SJCRH30 (cell line): ENCODE data around the gene POTEF. TPM values are rescaled to one million over a fixed set of nuclear protein-coding genes. Genes with fewer than 3 reads are reported as not detected.
"Not testable (repeated sequence)": the region's sequence is repeated elsewhere in the genome, so short reads cannot be mapped to it uniquely, and the experiment has no call there.

ENCODE experiments used
- DNase-seq, 2 experiments: peaks; one replicate each; pipeline ENCODE4 v3.0.0-alpha.2; 2015 to 2020
- H3K27ac ChIP-seq: fragments of 250-450 bp; sonication (Bioruptor Pico); 2 replicates; pipeline ENCODE4 v1.5.1; 2020; ENCODE audit warnings: mild to moderate bottlenecking, moderate library complexity
- H3K27me3 ChIP-seq: fragments of 250-450 bp; sonication (Bioruptor Pico); 2 replicates; pipeline ENCODE4 v1.5.1; 2020; ENCODE audit warnings: mild to moderate bottlenecking, moderate library complexity
- H3K36me3 ChIP-seq: fragments of 250-450 bp; sonication (Bioruptor Pico); 2 replicates; pipeline ENCODE4 v1.5.1; 2020; ENCODE audit warnings: mild to moderate bottlenecking, moderate library complexity
- H3K4me1 ChIP-seq: fragments of 250-450 bp; sonication (Bioruptor Pico); 2 replicates; pipeline ENCODE4 v1.5.1; 2020; ENCODE audit warnings: mild to moderate bottlenecking, moderate library complexity
- H3K4me3 ChIP-seq: fragments of 250-450 bp; sonication (Bioruptor Pico); 2 replicates; pipeline ENCODE4 v1.5.1; 2020; ENCODE audit warnings: mild to moderate bottlenecking, moderate library complexity
- H3K9me3 ChIP-seq: fragments of 250-450 bp; sonication (Bioruptor Pico); replicated peaks from 2 replicates; pipeline ENCODE4 v1.5.1; 2020; ENCODE audit warnings: mild to moderate bottlenecking, moderate library complexity
- total RNA-seq: library from RNA; depleted of rRNA; stranded (reverse); fragments of >200 nt; shearing (Covaris generic); gene quantifications from 2 replicates; pipeline ENCODE4 v1.2.3, GENCODE V29; 2014

The POTEF gene
- total RNA-seq, 1 experiment from 2014 or later, result 11.5 TPM

- Histone ChIP-seq H3K4me3 (no peak overlapping the region), H3K4me1 (no peaks in the 10 kb centered on the region), H3K9me3 (no peaks in the 10 kb centered on the region), H3K36me3 (no peaks in the 10 kb centered on the region), H3K27me3 (no peaks in the 10 kb centered on the region), H3K27ac (no peak overlapping the region)
- no peak for DNase-seq
These were observed 27.6 kb upstream of the POTEF start for GRCh38 chr2:130156624-130157004.

GRCh38 chr2:130155956-130156623 is 27.1 kb upstream of the POTEF start:
- not testable (repeated sequence) for H3K4me1 ChIP-seq, H3K4me3 ChIP-seq, H3K9me3 ChIP-seq, H3K36me3 ChIP-seq, H3K27me3 ChIP-seq, H3K27ac ChIP-seq
- DNase-seq, result peak; percentile 44 to 61

DNA sequence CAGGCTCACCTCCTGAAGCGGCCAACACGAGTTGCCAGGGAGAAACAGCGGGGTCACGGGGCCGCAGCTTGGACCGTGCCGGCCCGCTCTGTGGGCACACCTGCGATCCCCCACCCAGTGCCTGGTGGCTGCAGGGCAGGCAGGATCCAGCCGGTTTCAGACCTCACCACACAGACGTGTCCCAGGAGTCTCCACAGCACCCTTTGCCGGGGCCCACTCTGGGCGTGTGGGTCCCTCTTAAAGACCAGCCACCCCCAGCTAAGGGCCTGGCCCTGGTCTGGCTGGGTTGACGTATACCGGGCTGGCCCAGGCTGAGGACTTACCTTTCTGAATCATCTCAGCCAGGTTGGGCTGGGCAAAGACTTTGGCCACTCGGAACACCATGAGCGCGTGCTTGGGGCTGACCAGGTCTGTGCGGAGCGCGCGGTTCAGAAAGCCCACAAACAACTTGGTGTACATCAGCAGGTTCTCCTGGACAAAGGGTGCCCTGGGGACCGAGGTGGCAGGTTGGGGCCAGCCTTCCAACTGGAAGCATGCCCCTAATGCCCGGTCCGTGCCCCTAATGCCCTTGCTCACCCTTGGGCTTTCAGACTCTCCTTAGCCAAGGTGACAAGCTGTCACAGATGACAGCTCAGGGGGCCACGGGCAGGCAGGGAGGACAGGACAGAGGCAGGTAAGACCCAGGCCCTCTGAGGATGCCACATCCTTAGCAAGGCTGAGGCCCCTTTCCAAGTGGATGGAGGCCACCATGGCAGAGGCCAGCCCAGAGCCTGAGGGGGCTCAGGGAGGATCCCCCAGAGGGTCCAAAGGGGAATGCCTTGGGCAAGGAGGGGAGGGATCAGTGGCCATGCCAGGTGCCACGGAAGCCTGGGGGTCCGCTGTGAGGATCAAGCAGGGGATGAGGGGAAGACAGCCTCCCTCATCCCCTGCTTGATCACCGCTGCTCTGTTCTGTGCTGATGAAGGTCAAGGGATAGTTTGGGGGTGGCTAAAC is 26.0 kb upstream of the POTEF start:
- Histone ChIP-seq H3K27ac (no peak overlapping the region), H3K9me3 (no peaks in the 10 kb centered on the region), H3K4me1 (no peaks in the 10 kb centered on the region), H3K36me3 (no peaks in the 10 kb centered on the region), H3K4me3 (no peak overlapping the region), H3K27me3 (no peaks in the 10 kb centered on the region)
- no peak for DNase-seq

DNA sequence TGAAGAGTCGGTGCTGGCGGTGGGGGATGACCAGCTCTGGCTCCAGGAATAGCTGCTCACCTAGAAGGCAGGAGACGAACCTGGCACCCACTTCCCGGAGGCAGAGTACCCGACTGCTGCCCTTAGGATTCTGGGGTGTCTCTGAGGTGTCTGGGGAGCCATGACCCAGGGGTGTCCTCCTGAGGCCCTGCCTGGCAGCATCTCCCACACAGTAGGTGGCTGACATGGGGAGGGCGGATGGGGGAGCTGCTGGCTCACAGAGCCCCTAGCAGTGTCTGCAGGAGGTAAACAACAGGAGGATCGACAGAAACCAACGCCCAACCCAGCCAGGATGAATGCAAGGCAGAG is 25.4 kb upstream of the POTEF start:
- not testable (repeated sequence) for H3K36me3 ChIP-seq, H3K27me3 ChIP-seq, H3K27ac ChIP-seq, H3K4me1 ChIP-seq, DNase-seq, H3K4me3 ChIP-seq, H3K9me3 ChIP-seq

DNA sequence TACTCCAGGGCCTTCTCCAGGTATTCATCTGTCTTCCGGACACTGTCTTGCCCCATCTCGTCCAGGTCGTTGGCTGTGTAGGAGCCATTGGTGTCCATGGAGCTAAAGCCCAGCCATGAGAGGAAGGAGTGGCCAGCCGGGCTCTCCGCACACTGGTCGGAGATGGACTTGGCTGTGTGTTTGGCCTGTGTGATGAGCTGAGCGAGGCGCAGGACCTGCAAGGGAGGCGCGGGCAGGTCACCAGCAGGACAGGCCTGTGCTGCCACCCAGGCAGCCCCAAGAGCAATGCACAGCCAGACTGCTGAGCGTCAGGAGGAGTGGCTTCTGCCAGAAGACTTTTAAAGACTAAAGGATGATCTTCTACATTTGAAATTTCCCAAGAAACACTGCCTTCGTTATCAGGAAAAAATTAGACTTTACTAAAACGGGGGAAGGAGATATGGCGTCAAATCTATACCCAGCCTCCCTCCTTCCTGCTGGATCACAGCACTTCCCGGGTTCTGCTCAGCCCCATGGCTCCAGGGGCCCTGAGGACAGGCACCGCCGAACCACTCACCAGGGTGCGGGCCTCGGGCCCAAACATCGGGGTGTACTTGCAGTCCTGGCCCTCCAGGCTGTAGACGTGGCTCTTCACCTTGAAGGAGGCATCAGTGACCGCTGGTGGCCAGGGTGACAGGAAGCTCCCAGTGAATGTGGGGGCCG is 24.9 kb upstream of the POTEF start:
- H3K9me3 ChIP-seq, H3K36me3 ChIP-seq, DNase-seq, H3K27me3 ChIP-seq, H3K4me1 ChIP-seq, H3K27ac ChIP-seq, H3K4me3 ChIP-seq: not testable (repeated sequence)

- Histone ChIP-seq H3K4me1 (no peaks in the 10 kb centered on the region), H3K27ac (no peak overlapping the region), H3K27me3 (no peaks in the 10 kb centered on the region), H3K9me3 (no peaks in the 10 kb centered on the region), H3K36me3 (no peaks in the 10 kb centered on the region), H3K4me3 (no peak overlapping the region)
- DNase-seq, result no peak
These were observed 24.0 kb upstream of the POTEF start for GRCh38 chr2:130152816-130153595.

GRCh38 chr2:130152136-130152815 is 23.3 kb upstream of the POTEF start:
- H3K9me3 ChIP-seq, result not testable (repeated sequence)

DNA sequence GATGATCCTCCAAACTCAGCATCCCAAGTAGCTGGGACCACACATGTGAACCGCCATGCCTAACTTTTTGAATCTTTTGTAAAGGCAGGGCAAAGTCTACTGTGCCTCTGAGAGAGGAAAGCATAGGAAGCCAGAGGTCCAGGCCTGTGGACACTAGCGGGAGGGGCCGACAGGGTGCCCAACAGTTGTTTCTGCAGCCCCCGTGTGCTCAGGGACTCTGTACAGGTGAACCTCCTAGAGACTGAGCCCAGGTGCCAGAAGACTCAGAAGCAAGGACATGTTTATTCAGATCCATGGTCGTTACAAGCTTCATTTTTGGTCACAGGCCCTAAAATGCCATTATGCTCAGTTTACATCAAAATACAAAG is 22.1 kb upstream of the POTEF start:
- H3K27ac ChIP-seq, H3K4me3 ChIP-seq, H3K36me3 ChIP-seq, DNase-seq, H3K9me3 ChIP-seq, H3K4me1 ChIP-seq, H3K27me3 ChIP-seq: not testable (repeated sequence)

More at GRCh38 chr2:130152136-130152815, 23.3 kb upstream of the POTEF start:
- not testable (repeated sequence) for H3K27me3 ChIP-seq, H3K4me3 ChIP-seq, H3K36me3 ChIP-seq, H3K27ac ChIP-seq, H3K4me1 ChIP-seq, DNase-seq

DNA sequence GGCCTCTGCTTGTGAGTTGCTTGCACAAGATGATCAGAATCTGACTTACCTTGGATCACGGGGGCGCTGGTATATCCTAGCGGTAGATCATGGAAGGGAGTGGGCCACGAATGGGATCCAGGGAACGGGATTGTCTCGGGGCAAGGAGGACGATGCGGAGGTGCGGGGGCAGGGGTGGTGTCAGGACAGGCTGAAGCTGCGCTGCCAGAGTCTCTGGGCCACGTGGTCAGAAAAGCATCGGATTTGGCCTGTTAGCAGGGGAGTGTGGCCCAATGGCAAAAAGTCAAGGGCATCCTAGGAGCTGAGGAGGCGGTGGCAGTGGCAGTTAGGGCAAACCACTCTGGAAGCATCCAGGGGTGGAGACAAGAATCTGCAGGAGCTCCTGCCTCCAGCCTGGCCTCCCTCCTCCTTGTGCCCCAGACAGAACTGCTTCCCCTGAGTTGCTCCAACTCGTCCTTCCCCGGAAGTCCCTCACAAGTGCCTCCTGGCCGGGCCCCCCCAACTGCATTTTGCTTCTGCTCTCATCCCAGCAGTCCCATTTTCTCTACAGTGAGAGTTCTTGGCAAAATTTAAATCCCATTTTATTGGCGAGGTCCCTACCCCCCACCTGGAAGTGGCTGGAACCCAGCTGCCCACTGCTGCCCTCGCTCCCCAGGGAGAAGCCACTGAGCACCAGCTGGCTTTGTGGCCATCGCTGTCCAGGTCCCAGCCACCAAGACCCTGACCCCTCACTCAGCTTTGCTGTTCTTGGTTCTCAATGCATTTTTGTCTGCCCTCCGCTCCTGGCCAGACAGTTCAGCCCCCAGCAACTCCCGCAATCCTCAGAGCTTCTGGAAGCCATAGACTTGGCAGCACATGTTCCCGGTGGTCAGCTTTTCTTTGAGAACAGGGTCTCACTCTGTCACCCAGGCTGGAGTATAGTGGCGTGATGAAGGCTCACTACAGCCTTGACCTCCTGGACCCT is 21.4 kb upstream of the POTEF start:
- no peak overlapping the region for H3K27ac ChIP-seq
- H3K4me3 ChIP-seq, result no peak overlapping the region
- no peak for DNase-seq

DNA sequence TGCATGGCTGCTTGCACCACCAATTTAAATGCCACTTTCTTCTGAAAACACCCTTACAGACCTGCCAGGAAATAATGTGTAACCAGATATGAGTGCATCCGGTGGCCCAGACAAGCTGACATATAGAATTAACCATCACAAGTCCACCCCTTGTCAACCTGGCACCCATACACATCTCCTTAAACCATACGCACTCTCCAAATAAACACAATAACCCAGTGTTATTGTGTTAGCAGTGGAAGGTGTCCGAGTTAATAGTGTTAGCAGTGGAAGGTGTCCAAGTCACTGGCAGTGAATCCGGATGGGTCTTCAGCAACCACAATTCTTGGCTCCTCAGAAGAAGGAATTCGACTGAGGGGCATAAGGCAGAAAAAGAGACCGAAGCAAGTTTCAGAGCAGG is 19.5 kb upstream of the POTEF start:
- not testable (repeated sequence) for H3K27me3 ChIP-seq, H3K4me1 ChIP-seq, DNase-seq, H3K4me3 ChIP-seq, H3K9me3 ChIP-seq, H3K27ac ChIP-seq, H3K36me3 ChIP-seq

More for the DNA sequence above, 21.4 kb upstream of the POTEF start:
- H3K36me3 ChIP-seq, result no peaks in the 10 kb centered on the region
- H3K4me1 ChIP-seq, result no peaks in the 10 kb centered on the region
- no peaks in the 10 kb centered on the region for H3K27me3 ChIP-seq
- H3K9me3 ChIP-seq, result no peaks in the 10 kb centered on the region

GRCh38 chr2:130145006-130145414 is 16.0 kb upstream of the POTEF start, which contains the start of gene CCDC74B:
Gene CCDC74B, minus strand, starts transcription at chr2:130145112. Its CDS starts 116 bp downstream, at chr2:130144996.
- not testable (repeated sequence) for H3K4me1 ChIP-seq, H3K36me3 ChIP-seq, H3K9me3 ChIP-seq, H3K27ac ChIP-seq, H3K27me3 ChIP-seq
- peak within 1 kb of the TSS; percentile 66 for H3K4me3 ChIP-seq
- DNase-seq, result peak; percentile 71 to 77

DNA sequence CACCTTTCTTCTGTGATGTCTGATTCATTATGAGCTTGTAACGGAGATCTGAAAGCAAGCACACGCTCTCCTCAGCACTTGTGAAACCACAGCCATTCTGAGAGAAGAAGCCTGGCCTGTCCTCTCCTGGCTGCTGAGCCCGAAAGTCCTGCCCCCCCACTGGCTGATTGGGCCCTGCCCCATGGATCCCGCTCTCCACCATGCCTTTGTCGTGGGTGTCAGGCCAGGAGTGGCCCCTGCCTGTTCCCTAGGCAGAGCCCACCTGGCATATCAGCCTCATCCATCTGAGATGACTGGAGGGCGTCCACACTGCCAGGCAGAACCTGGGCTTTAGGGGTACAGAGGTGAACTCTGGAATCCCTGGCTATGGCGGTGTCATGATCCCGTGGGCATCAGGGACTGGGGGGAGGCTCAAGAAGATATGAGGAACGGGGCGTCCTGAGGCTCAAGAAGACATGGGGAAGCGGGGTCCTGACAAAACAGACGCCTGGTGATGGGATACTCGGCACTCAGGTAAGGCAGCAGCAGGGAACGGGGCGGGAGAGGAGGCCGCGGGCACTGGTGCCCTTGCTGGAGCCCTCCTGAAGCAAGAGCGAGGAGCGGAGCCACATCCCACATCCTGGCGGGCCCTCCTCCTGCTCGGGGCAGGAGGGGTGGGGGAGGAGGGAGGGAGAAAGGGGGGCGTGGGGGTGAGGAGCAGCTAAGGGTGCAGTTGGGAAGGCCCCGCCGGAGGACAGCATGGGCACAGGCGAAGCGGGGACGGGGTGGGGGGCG is 14.4 kb upstream of the POTEF start:
- H3K4me3 ChIP-seq, result not testable (repeated sequence)
- DNase-seq, result peak in 1 of 2 experiments; percentile 10

More for the DNA sequence above, 14.4 kb upstream of the POTEF start:
- H3K36me3 ChIP-seq, H3K9me3 ChIP-seq, H3K27me3 ChIP-seq, H3K27ac ChIP-seq, H3K4me1 ChIP-seq: not testable (repeated sequence)
